ENCODE results near the gene SAE1. TPM values are rescaled to one million over a fixed set of nuclear protein-coding genes. Genes with fewer than 3 reads are reported as not detected.

The SAE1 gene
- total RNA-seq, 1 experiment from 2014 or later = 140 TPM

DNA sequence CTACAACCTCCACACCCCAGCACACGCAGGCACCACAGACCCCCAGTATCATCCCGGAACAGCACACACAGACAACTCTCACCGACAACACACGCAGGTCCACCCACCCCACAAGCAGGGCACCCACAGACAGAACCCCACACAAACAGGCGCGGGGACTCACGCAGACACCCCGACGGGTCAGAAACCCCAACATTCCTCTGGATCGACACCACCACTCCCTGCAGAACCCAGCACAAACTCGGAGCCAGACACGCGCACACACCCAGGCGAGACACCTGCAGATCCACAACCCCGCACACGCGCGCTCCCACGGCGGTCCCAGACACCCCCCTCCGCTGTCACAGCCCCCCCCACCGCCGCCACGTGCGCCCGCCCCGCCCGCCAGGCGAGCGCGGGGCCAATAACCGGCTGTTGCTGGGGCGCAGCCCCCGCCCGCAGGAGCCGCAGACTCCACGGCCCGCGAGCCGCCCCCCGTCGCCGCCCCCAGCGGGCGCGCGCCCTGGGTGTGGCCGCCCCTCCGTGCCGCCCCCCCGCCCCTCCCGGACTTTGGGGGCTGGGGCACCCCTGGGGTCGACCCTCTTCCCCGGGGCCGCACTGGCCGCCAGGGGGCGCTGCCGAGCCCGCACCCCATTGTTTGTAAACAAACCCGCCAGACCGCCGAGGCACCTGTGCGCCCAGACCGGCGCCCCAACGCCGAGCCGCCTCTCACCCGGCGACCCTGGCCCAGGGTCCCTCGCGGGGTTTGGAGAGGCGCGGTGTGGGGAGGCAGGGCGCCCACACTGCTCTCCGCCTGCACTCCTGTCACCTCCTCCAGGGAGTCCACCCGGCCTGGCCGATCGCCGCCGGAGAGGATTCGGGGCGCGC is 99.7 kb downstream of the SAE1 start:
- in situ Hi-C loops (cut with HindIII; ENCODE audit: low pct_unique_long_range_greater_than_20kb, low sequenced_read_pairs) = no loop called here
- ATAC-seq = no peak

DNA sequence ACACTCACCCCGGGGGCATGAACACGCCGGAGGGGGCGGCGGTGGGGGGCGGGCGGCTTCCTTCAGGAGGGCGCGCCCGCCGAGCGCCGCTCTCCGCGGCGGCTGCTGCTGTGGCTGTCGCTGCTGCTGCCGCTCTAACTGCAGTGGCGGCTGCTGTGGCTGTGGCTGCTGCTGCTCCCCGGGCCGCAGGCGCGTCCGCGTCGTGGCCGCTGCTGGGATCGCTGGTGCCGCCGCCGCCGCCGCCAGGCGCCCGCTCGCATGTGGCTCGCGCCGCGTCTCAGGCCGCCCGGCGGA is 100.2 kb downstream of the SAE1 start, which contains the start of gene BBC3:
TSS of gene BBC3 (minus strand) at position 279 of the 294 bp plus-strand sequence. CDS start 2,768 bp downstream, outside the sequence.
- ATAC-seq = no peak
- Histone ChIP-seq H3K4me3 (ENCODE audit: low read depth in 2 of 2, low read length in 2 of 2) (peak within 1 kb of the TSS; percentile 65 to 78), H3K9me3 (ENCODE audit: control insufficient read depth, insufficient read depth, low read depth, low read length) (no peaks in the 10 kb centered on the region), H3K36me3 (ENCODE audit: control insufficient read depth, insufficient read depth, low read length) (no peaks in the 10 kb centered on the region; the same call in 1 of the 2 replicates), H3K27me3 (ENCODE audit: control insufficient read depth, insufficient read depth, low read length) (no peaks in the 10 kb centered on the region), H3K4me1 (ENCODE audit: control insufficient read depth, insufficient read depth, low read length) (peaks cover 17% of the 10 kb centered on the region), H3K27ac (ENCODE audit: low read length) (peak within 1 kb of the TSS; percentile 59)
- intact Hi-C loops (cut with micrococcal nuclease; ENCODE audit: unreplicated experiment) (no loop called here), in situ Hi-C loops (cut with HindIII; ENCODE audit: low pct_unique_long_range_greater_than_20kb, low sequenced_read_pairs) (no loop called here)
- TF ChIP-seq POLR2AphosphoS5 (IDR thresholded peaks at IDR 0.05; ENCODE audit: low read depth, low read length) (no peak), SIN3A (IDR thresholded peaks at IDR 0.05; ENCODE audit: borderline replicate concordance, insufficient read depth, low read depth, low read length) (no peak), TCF7L2 (IDR thresholded peaks at IDR 0.05; ENCODE audit: low read depth, low read length) (no peak), CTCF (IDR thresholded peaks at IDR 0.05) (no peak)
- TF ChIP-seq, protein P1, sequence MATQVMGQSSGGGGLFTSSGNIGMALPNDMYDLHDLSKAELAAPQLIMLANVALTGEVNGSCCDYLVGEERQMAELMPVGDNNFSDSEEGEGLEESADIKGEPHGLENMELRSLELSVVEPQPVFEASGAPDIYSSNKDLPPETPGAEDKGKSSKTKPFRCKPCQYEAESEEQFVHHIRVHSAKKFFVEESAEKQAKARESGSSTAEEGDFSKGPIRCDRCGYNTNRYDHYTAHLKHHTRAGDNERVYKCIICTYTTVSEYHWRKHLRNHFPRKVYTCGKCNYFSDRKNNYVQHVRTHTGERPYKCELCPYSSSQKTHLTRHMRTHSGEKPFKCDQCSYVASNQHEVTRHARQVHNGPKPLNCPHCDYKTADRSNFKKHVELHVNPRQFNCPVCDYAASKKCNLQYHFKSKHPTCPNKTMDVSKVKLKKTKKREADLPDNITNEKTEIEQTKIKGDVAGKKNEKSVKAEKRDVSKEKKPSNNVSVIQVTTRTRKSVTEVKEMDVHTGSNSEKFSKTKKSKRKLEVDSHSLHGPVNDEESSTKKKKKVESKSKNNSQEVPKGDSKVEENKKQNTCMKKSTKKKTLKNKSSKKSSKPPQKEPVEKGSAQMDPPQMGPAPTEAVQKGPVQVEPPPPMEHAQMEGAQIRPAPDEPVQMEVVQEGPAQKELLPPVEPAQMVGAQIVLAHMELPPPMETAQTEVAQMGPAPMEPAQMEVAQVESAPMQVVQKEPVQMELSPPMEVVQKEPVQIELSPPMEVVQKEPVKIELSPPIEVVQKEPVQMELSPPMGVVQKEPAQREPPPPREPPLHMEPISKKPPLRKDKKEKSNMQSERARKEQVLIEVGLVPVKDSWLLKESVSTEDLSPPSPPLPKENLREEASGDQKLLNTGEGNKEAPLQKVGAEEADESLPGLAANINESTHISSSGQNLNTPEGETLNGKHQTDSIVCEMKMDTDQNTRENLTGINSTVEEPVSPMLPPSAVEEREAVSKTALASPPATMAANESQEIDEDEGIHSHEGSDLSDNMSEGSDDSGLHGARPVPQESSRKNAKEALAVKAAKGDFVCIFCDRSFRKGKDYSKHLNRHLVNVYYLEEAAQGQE (IDR thresholded peaks at IDR 0.05; ENCODE audit: insufficient read depth in 1 of 2, low read depth in 2 of 2, low read length in 1 of 2) = no peak
- POLR2A ChIA-PET = no interaction called here
- BruUV-seq (replicated peaks) = no TSS peak
- no peak for DNase-seq (ENCODE audit: low read depth, low spot score)
- CTCF ChIA-PET = no interaction called here

More for the DNA sequence above, 99.7 kb downstream of the SAE1 start:
- intact Hi-C loops (cut with micrococcal nuclease; ENCODE audit: unreplicated experiment) = no loop called here
- ChIA-PET CTCF (no interaction called here), POLR2A (no interaction called here)
- TF ChIP-seq CTCF (IDR thresholded peaks at IDR 0.05) (peak; percentile 96), POLR2AphosphoS5 (IDR thresholded peaks at IDR 0.05; ENCODE audit: low read depth, low read length) (no peak), SIN3A (IDR thresholded peaks at IDR 0.05; ENCODE audit: borderline replicate concordance, insufficient read depth, low read depth, low read length) (peak; percentile 77), TCF7L2 (IDR thresholded peaks at IDR 0.05; ENCODE audit: low read depth, low read length) (no peak)
- H3K9me3 ChIP-seq (ENCODE audit: control insufficient read depth, insufficient read depth, low read depth, low read length) = no peaks in the 10 kb centered on the region
- peak overlapping the region; percentile 59 for H3K27ac ChIP-seq (ENCODE audit: low read length)
- H3K4me3 ChIP-seq (ENCODE audit: low read depth in 2 of 2, low read length in 2 of 2) = peak overlapping the region; percentile 65 to 78
- H3K36me3 ChIP-seq (ENCODE audit: control insufficient read depth, insufficient read depth, low read length) = no peaks in the 10 kb centered on the region; the same call in 1 of the 2 replicates
- peaks cover 20% of the 10 kb centered on the region for H3K4me1 ChIP-seq (ENCODE audit: control insufficient read depth, insufficient read depth, low read length)
- DNase-seq (ENCODE audit: low read depth, low spot score) = no peak
- no TSS peak for BruUV-seq (replicated peaks)
- no peaks in the 10 kb centered on the region for H3K27me3 ChIP-seq (ENCODE audit: control insufficient read depth, insufficient read depth, low read length)

Data from Panc1 (cell line).